ENCODE results near the gene ABTB1. TPM values are rescaled to one million over a fixed set of nuclear protein-coding genes. Genes with fewer than 3 reads are reported as not detected.
A peak's percentile ranks its signal among the peaks of the same experiment; 100 is the strongest.

The ABTB1 gene
- total RNA-seq, 1 donor from 2014 or later, result 35.0 TPM

GRCh38 chr3:127674101-127674721 is 1.5 kb downstream of the ABTB1 start:
- TF ChIP-seq CTCF (IDR thresholded peaks at IDR 0.05; ENCODE audit: partially characterized antibody, unreplicated experiment), result no peak
- Mint-ChIP-seq H3K36me3 (ENCODE audit: unreplicated experiment) (no peaks in the 10 kb centered on the region), H3K27ac (ENCODE audit: unreplicated experiment) (peak overlapping the region; percentile 79), H3K9me3 (ENCODE audit: unreplicated experiment) (peaks cover 25% of the 10 kb centered on the region), H3K27me3 (ENCODE audit: unreplicated experiment) (peaks cover 21% of the 10 kb centered on the region), H3K4me3 (ENCODE audit: unreplicated experiment) (peak overlapping the region; percentile 93), H3K4me1 (ENCODE audit: low read depth, unreplicated experiment) (peaks cover 7% of the 10 kb centered on the region)
- no peak for DNase-seq

- Mint-ChIP-seq H3K27ac (ENCODE audit: unreplicated experiment) (no peak overlapping the region), H3K4me1 (ENCODE audit: low read depth, unreplicated experiment) (peaks cover 7% of the 10 kb centered on the region), H3K4me3 (ENCODE audit: unreplicated experiment) (peak overlapping the region; percentile 70), H3K9me3 (ENCODE audit: unreplicated experiment) (peaks cover 25% of the 10 kb centered on the region), H3K36me3 (ENCODE audit: unreplicated experiment) (no peaks in the 10 kb centered on the region), H3K27me3 (ENCODE audit: unreplicated experiment) (peaks cover 17% of the 10 kb centered on the region)
- TF ChIP-seq CTCF (IDR thresholded peaks at IDR 0.05; ENCODE audit: partially characterized antibody, unreplicated experiment), result no peak
- DNase-seq, result no peak
Measured at GRCh38 chr3:127674790-127675189, 2.0 kb downstream of the ABTB1 start.

GRCh38 chr3:127675651-127676391 is 3.1 kb downstream of the ABTB1 start:
- no peak for DNase-seq
- H3K4me3 Mint-ChIP-seq (ENCODE audit: unreplicated experiment), result peak overlapping the region; percentile 46
- H3K27me3 Mint-ChIP-seq (ENCODE audit: unreplicated experiment), result peaks cover 19% of the 10 kb centered on the region
- H3K4me1 Mint-ChIP-seq (ENCODE audit: low read depth, unreplicated experiment), result peaks cover 7% of the 10 kb centered on the region
- H3K27ac Mint-ChIP-seq (ENCODE audit: unreplicated experiment), result no peak overlapping the region
- no peak for TF ChIP-seq CTCF (IDR thresholded peaks at IDR 0.05; ENCODE audit: partially characterized antibody, unreplicated experiment)
- H3K36me3 Mint-ChIP-seq (ENCODE audit: unreplicated experiment), result no peaks in the 10 kb centered on the region
- peaks cover 25% of the 10 kb centered on the region for H3K9me3 Mint-ChIP-seq (ENCODE audit: unreplicated experiment)

- Mint-ChIP-seq H3K27ac (ENCODE audit: unreplicated experiment) (no peak overlapping the region), H3K27me3 (ENCODE audit: unreplicated experiment) (peaks cover 17% of the 10 kb centered on the region), H3K36me3 (ENCODE audit: unreplicated experiment) (no peaks in the 10 kb centered on the region), H3K4me3 (ENCODE audit: unreplicated experiment) (no peak overlapping the region), H3K9me3 (ENCODE audit: unreplicated experiment) (peaks cover 24% of the 10 kb centered on the region), H3K4me1 (ENCODE audit: low read depth, unreplicated experiment) (peaks cover 7% of the 10 kb centered on the region)
- no peak for TF ChIP-seq CTCF (IDR thresholded peaks at IDR 0.05; ENCODE audit: partially characterized antibody, unreplicated experiment)
- no peak for DNase-seq
Measured at GRCh38 chr3:127676456-127676855, 3.7 kb downstream of the ABTB1 start.

GRCh38 chr3:127676921-127677351 is 4.2 kb downstream of the ABTB1 start:
- TF ChIP-seq CTCF (IDR thresholded peaks at IDR 0.05; ENCODE audit: partially characterized antibody, unreplicated experiment), result no peak

More at GRCh38 chr3:127676921-127677351, 4.2 kb downstream of the ABTB1 start:
- no peak overlapping the region for H3K27ac Mint-ChIP-seq (ENCODE audit: unreplicated experiment)
- H3K9me3 Mint-ChIP-seq (ENCODE audit: unreplicated experiment), result peaks cover 22% of the 10 kb centered on the region
- DNase-seq, result no peak
- H3K36me3 Mint-ChIP-seq (ENCODE audit: unreplicated experiment), result no peaks in the 10 kb centered on the region
- H3K27me3 Mint-ChIP-seq (ENCODE audit: unreplicated experiment), result peaks cover 15% of the 10 kb centered on the region
- H3K4me3 Mint-ChIP-seq (ENCODE audit: unreplicated experiment), result no peak overlapping the region
- H3K4me1 Mint-ChIP-seq (ENCODE audit: low read depth, unreplicated experiment), result peaks cover 7% of the 10 kb centered on the region

Data from glutamatergic neuron (in vitro differentiated cells).